Lung (tissue), 12 donors: ENCODE data around the gene TGFB3. TPM values are rescaled to one million over a fixed set of nuclear protein-coding genes. Genes with fewer than 3 reads are reported as not detected.

Experiments
- ATAC-seq: fragments of 200-7000 bp; cut with Tn5 transposase; one replicate; pipeline ENCODE4 v1.9.1; 2020; ENCODE audit warnings: moderate number of reproducible peaks; ENCODE audit not compliant: insufficient read depth, low FRiP score
- DNase-seq, 3 donors: peaks; one replicate each; pipeline ENCODE4 v3.0.0-alpha.2; 2013 to 2017
- H3K27ac ChIP-seq, 2 donors: one replicate each; pipeline ENCODE4 v1.5.1; 2013; ENCODE audit warnings: mild to moderate bottlenecking in 2 of 2, moderate library complexity in 2 of 2, control low read depth in 1 of 2, inconsistent platforms in 1 of 2, low read depth in 1 of 2, low read length in 1 of 2
- H3K27me3 ChIP-seq, 3 donors: one replicate each; pipeline ENCODE4 v1.5.1; 2013; ENCODE audit warnings: low read length in 2 of 3; ENCODE audit not compliant: control insufficient read depth in 3 of 3, insufficient read depth in 3 of 3
- H3K36me3 ChIP-seq, 4 donors: one replicate each; pipeline ENCODE4 v1.5.1; 2013; ENCODE audit warnings: low read length in 4 of 4, mild to moderate bottlenecking in 1 of 4, moderate library complexity in 1 of 4; ENCODE audit not compliant: control insufficient read depth in 4 of 4, insufficient read depth in 4 of 4
- H3K4me1 ChIP-seq, 5 donors: one replicate each; pipeline ENCODE4 v1.5.1; 2013; ENCODE audit warnings: low read length in 5 of 5, mild to moderate bottlenecking in 2 of 5, moderate library complexity in 1 of 5; ENCODE audit not compliant: control insufficient read depth in 5 of 5, insufficient read depth in 5 of 5
- H3K4me3 ChIP-seq: one replicate; pipeline ENCODE4 v1.5.1; 2013; ENCODE audit warnings: mild to moderate bottlenecking, control low read depth, moderate library complexity
- H3K9ac ChIP-seq, 2 donors: one replicate each; pipeline ENCODE4 v1.5.1; 2013; ENCODE audit warnings: low read length in 2 of 2, control low read depth in 1 of 2; ENCODE audit not compliant: insufficient read depth in 1 of 2
- H3K9me3 ChIP-seq, 4 donors: one replicate each; pipeline ENCODE4 v1.5.1; 2013; ENCODE audit warnings: low read length in 3 of 4, mild to moderate bottlenecking in 1 of 4, moderate library complexity in 1 of 4; ENCODE audit not compliant: control insufficient read depth in 4 of 4, insufficient read depth in 3 of 4
- WGBS, 2 donors: extraction: QIAGEN DNeasy Blood & Tissue Kit; methylation state at CpG; one replicate each; pipeline ENCODE4 v1.1.7; 2013; 5-methylcytosine and 5-hydroxymethylcytosine counted together
- polyA plus RNA-seq, 2 donors: library from polyadenylated mRNA; stranded (reverse); fragments of 200-250 nt; gene quantifications; one replicate each; pipeline ENCODE4 v1.2.1, GENCODE V29; 2013
- total RNA-seq, 2 donors: library from RNA; depleted of rRNA in 1 of 2; stranded (reverse); fragments of >200 nt in 1 of 2; gene quantifications; one replicate each; pipeline ENCODE4 v1.2.1, GENCODE V29; 2014 to 2021
- TF ChIP-seq, protein P1 (sequence below): IDR thresholded peaks from 2 replicates; pipeline ENCODE4 v1.5.1; 2012; ENCODE audit warnings: mild to moderate bottlenecking; ENCODE audit errors: control extremely low read depth, extremely low read depth
- donor health status: control.
- donor health status: control.
- donor health status: Bipolar disorder and iron deficiency.
- donor health status: healthy.
- donor health status: DM: yes; HTN: yes; CAD: no.

Gene TGFB3
- total and polyA plus RNA-seq, 4 donors, result 7.7 to 47.7 (median 20.0) TPM

GRCh38 chr14:75993567-75994041 lies 11.8 kb upstream of the TGFB3 start:
- DNase-seq (no peak), ATAC-seq (no peak)
- Histone ChIP-seq H3K27ac (peak overlapping the region in 1 of 2 donors; percentile 17), H3K9ac (no peak overlapping the region), H3K4me1 (peaks cover 8 to 25% (median 12%) of the 10 kb centered on the region in 5 donors), H3K4me3 (no peak overlapping the region), H3K36me3 (peaks cover 4 to 45% (median 25%) of the 10 kb centered on the region in 4 donors), H3K27me3 (no peaks in the 10 kb centered on the region), H3K9me3 (no peaks in the 10 kb centered on the region)
- WGBS, 2 donors, result 79 to 88% methylated on average over 1 of the region's 1 CpG
- TF ChIP-seq, protein P1, sequence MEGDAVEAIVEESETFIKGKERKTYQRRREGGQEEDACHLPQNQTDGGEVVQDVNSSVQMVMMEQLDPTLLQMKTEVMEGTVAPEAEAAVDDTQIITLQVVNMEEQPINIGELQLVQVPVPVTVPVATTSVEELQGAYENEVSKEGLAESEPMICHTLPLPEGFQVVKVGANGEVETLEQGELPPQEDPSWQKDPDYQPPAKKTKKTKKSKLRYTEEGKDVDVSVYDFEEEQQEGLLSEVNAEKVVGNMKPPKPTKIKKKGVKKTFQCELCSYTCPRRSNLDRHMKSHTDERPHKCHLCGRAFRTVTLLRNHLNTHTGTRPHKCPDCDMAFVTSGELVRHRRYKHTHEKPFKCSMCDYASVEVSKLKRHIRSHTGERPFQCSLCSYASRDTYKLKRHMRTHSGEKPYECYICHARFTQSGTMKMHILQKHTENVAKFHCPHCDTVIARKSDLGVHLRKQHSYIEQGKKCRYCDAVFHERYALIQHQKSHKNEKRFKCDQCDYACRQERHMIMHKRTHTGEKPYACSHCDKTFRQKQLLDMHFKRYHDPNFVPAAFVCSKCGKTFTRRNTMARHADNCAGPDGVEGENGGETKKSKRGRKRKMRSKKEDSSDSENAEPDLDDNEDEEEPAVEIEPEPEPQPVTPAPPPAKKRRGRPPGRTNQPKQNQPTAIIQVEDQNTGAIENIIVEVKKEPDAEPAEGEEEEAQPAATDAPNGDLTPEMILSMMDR, result no peak

DNA sequence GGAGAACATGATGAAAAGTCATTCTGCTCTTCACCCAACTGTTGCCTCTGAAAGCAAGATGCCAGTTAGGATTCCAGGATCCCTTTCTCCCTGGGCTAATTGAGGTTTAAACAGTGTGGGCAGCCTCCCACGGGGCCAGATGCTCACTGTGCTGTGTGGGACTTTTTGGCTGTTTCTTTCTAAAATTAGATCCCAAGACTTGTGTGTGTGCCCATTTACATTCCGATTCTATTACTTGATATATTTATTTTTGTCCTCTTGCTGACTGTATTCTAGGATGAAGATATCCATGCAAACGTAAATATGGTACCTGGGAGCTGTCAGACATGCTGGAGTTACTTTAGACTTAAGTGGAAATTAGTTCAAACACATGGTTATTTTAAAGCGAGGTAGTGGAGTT lies 10.0 kb upstream of the TGFB3 start:
- H3K9ac ChIP-seq, result no peak overlapping the region
- H3K27me3 ChIP-seq, result no peaks in the 10 kb centered on the region
- H3K4me3 ChIP-seq, result no peak overlapping the region
- DNase-seq (no peak), ATAC-seq (no peak)
- WGBS, 2 donors, result 82 to 90% methylated on average over 4 of the region's 4 CpGs
- peaks cover 11 to 29% (median 12%) of the 10 kb centered on the region in 5 donors for H3K4me1 ChIP-seq
- peaks cover 0 to 31% (median 16%) of the 10 kb centered on the region in 4 donors for H3K36me3 ChIP-seq
- TF ChIP-seq, protein P1, result no peak
- H3K9me3 ChIP-seq, result no peaks in the 10 kb centered on the region
- H3K27ac ChIP-seq, result no peak overlapping the region

DNA sequence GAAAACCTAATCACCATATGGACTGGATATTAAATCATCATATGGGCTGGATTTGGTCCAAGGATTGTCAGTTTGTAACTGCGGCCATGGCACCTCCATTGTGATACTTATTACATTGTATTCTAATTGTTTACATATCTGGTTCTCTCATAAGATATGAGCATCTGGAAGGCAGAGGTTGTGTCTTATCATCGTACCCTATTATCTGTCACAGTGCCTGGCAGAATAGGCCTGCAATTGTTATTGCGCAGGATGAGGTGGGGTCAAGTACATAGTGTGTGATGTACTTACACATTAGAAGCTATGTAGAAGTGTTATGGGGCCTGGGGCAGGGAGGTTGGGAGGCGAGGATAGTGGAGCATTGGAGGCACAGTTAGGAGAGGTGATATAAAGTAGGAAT lies 8.5 kb upstream of the TGFB3 start:
- no peak for ATAC-seq
- H3K9me3 ChIP-seq, result no peaks in the 10 kb centered on the region
- no peak for DNase-seq
- peaks cover 10 to 26% (median 12%) of the 10 kb centered on the region in 5 donors for H3K4me1 ChIP-seq
- H3K9ac ChIP-seq, result no peak overlapping the region
- no peak overlapping the region for H3K27ac ChIP-seq
- TF ChIP-seq, protein P1, result no peak
- 93 to 94% methylated on average over 4 of the region's 4 CpGs for WGBS, 2 donors
- no peaks in the 10 kb centered on the region for H3K27me3 ChIP-seq
- no peak overlapping the region for H3K4me3 ChIP-seq
- H3K36me3 ChIP-seq, result peaks cover 0 to 31% (median 13%) of the 10 kb centered on the region in 4 donors

GRCh38 chr14:75989134-75989533 lies 7.3 kb upstream of the TGFB3 start:
- ATAC-seq (peak; percentile 24), DNase-seq (peak; percentile 39 to 79 (median 75))
- WGBS, 2 donors, result 35 to 44% methylated on average over 6 of the region's 6 CpGs
- Histone ChIP-seq H3K27ac (peak overlapping the region in 1 of 2 donors; percentile 87), H3K27me3 (no peaks in the 10 kb centered on the region), H3K9ac (no peak overlapping the region), H3K4me3 (no peak overlapping the region), H3K36me3 (peaks cover 0 to 31% (median 13%) of the 10 kb centered on the region in 4 donors), H3K9me3 (no peaks in the 10 kb centered on the region), H3K4me1 (peaks cover 5 to 23% (median 10%) of the 10 kb centered on the region in 5 donors)
- TF ChIP-seq, protein P1, result no peak
